Heart left ventricle (tissue), 13 donors: ENCODE results near the gene SEH1L.

Experiments
- POLR2A ChIP-seq, 2 donors: fragments of 450-650 bp; IDR thresholded peaks; one replicate each; pipeline ENCODE4 v1.6.1; 2017; ENCODE audit warnings: antibody characterized with exemption in 2 of 2, mild to moderate bottlenecking in 2 of 2, moderate library complexity in 2 of 2
- TF ChIP-seq, protein P1 (sequence below), 12 donors: fragments of 200-600 bp; sonication (generic) in 4 of 12; IDR thresholded peaks; one replicate each; pipeline versions ENCODE4 v1.5.0 to v1.8.0; 2018 to 2022; ENCODE audit warnings: antibody characterized with exemption in 12 of 12, mild to moderate bottlenecking in 5 of 12
- donor health status: ischemic (EF 13 %, LVEDD 7.1; RV severe dilation, severe dysfunction).
- donor health status: DM: no; HTN: yes; CAD: no.
- donor health status: DM: no; HTN: no; CAD: no.
- donor health status: ischemic (EF 25% LVEDD 6.9; RV normal size, moderate dysfunction).
- donor health status: ischemic (EF 25% LVEDD 5.7; RV mildly dilated, moderate dysfunction).
- donor health status: ischemic (EF 35%, LVEDD 5.7; RV mildly dilated, moderate dysfunction).
- donor health status: nonischemic (EF 11% LVEDD 7.7; RV severe dilation, severe dysfunction).
- donor health status: DM: yes; HTN: yes; CAD: no.
- donor health status: PGD.
- donor health status: ischemic (EF 29% LVEDD 5.4; RV normal size, mild dysfunction).
- donor health status: nonischemic (EF 23%, LVEDD 6.1; RV moderate dilation, normal function).

DNA sequence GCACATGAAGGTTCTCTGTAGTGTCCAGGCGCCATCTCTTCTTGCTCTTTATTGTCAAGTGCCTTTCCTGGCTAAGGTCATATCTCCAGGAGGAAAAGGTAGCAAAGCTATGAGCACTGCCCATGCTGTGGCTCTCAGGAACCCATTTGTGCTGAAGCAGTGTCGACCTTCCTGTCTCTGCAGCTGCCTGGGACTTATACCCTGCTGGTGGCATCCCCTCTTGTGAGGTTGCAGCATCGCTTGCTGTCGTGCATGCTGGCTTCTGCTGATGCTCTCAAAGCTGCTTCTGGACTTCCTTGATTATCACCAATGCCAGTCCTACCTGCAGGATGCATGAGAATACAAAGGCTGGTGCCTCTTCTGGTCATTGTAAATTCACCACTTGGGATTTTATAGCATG, 41.7 kb upstream of the SEH1L start:
- TF ChIP-seq, protein P1, sequence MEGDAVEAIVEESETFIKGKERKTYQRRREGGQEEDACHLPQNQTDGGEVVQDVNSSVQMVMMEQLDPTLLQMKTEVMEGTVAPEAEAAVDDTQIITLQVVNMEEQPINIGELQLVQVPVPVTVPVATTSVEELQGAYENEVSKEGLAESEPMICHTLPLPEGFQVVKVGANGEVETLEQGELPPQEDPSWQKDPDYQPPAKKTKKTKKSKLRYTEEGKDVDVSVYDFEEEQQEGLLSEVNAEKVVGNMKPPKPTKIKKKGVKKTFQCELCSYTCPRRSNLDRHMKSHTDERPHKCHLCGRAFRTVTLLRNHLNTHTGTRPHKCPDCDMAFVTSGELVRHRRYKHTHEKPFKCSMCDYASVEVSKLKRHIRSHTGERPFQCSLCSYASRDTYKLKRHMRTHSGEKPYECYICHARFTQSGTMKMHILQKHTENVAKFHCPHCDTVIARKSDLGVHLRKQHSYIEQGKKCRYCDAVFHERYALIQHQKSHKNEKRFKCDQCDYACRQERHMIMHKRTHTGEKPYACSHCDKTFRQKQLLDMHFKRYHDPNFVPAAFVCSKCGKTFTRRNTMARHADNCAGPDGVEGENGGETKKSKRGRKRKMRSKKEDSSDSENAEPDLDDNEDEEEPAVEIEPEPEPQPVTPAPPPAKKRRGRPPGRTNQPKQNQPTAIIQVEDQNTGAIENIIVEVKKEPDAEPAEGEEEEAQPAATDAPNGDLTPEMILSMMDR (IDR thresholded peaks at IDR 0.05) = no peak
- no peak for TF ChIP-seq POLR2A (IDR thresholded peaks at IDR 0.05)
